Fibroblast of lung (primary cell): ENCODE data around the gene KRTAP4-1. TPM values are rescaled to one million over a fixed set of nuclear protein-coding genes. Genes with fewer than 3 reads are reported as not detected.
"Not testable (repeated sequence)": the region's sequence is repeated elsewhere in the genome, so short reads cannot be mapped to it uniquely, and the experiment has no call there.

Experiments used
- DNase-seq, 2 donors: peaks; one replicate each; pipeline versions ENCODE4 v3.0.0 to v3.0.0-alpha.2; 2010; ENCODE audit warnings: low read depth in 2 of 2
- H2AFZ ChIP-seq: 2 replicates; pipeline ENCODE4 v1.5.1; 2012; ENCODE audit warnings: low read length, control low read depth, inconsistent platforms
- H3K27ac ChIP-seq: 2 replicates; pipeline ENCODE4 v1.5.1; 2011; ENCODE audit warnings: low read length, control low read depth; ENCODE audit not compliant: insufficient read depth
- H3K27me3 ChIP-seq: 2 replicates; pipeline ENCODE4 v1.5.1; 2011; ENCODE audit warnings: mild to moderate bottlenecking, low read length; ENCODE audit not compliant: control insufficient read depth, insufficient read depth
- H3K36me3 ChIP-seq: 2 replicates; pipeline ENCODE4 v1.5.1; 2011; ENCODE audit warnings: low read length; ENCODE audit not compliant: control insufficient read depth, insufficient read depth
- H3K4me1 ChIP-seq: 2 replicates; pipeline ENCODE4 v1.5.1; 2011; ENCODE audit warnings: low read length; ENCODE audit not compliant: control insufficient read depth, insufficient read depth; ENCODE audit errors: extremely low read depth
- H3K4me2 ChIP-seq: 2 replicates; pipeline ENCODE4 v1.5.1; 2011; ENCODE audit warnings: low read length, control low read depth; ENCODE audit not compliant: insufficient read depth; ENCODE audit errors: extremely low read depth
- H3K4me3 ChIP-seq, 4 experiments: fragments of 200-600 bp in 1 of 4; sonication (generic) in 1 of 4; replicated peaks in 1 of 4; 2 replicates each; pipeline ENCODE4 v1.5.1; 2011 to 2016; ENCODE audit warnings: low read length in 4 of 4, low read depth in 3 of 4, mild to moderate bottlenecking in 3 of 4, control low read depth in 2 of 4, inconsistent platforms in 1 of 4, mixed read lengths in 1 of 4; ENCODE audit not compliant: insufficient read depth in 1 of 4; ENCODE audit errors: control extremely low read depth in 1 of 4
- H3K79me2 ChIP-seq: 2 replicates; pipeline ENCODE4 v1.5.1; 2012; ENCODE audit warnings: mild to moderate bottlenecking, low read length, inconsistent platforms; ENCODE audit not compliant: control insufficient read depth, insufficient read depth
- H3K9ac ChIP-seq: 2 replicates; pipeline ENCODE4 v1.5.1; 2011; ENCODE audit warnings: mild to moderate bottlenecking, low read length, control low read depth; ENCODE audit not compliant: insufficient read depth
- H3K9me3 ChIP-seq: 2 replicates; pipeline ENCODE4 v1.5.1; 2012; ENCODE audit warnings: low read depth, low read length; ENCODE audit not compliant: control insufficient read depth, insufficient read depth
- H4K20me1 ChIP-seq: 2 replicates; pipeline ENCODE4 v1.5.1; 2011; ENCODE audit warnings: low read length; ENCODE audit not compliant: control insufficient read depth, insufficient read depth; ENCODE audit errors: extremely low read depth
- CTCF ChIP-seq, 2 donors: IDR thresholded peaks in 1 of 2; conservative IDR thresholded peaks in 1 of 2; 1 replicate in 1 of 2; 2 replicates in 1 of 2; pipeline ENCODE4 v1.5.1; 2011 to 2012; ENCODE audit warnings: low read length in 2 of 2, control low read depth in 1 of 2, inconsistent platforms in 1 of 2, low read depth in 1 of 2, mild to moderate bottlenecking in 1 of 2
- EZH2 ChIP-seq: IDR thresholded peaks from 2 replicates; pipeline ENCODE4 v1.5.1; 2012; ENCODE audit warnings: low read length, control low read depth, mild to moderate bottlenecking; ENCODE audit errors: missing control alignments
- polyA plus RNA-seq, 2 donors: library from polyadenylated mRNA; depleted of rRNA in 1 of 2; stranded (reverse) in 1 of 2; unstranded in 1 of 2; fragments of >200 nt; gene quantifications; 2 replicates each; pipeline ENCODE4 v1.2.1, GENCODE V29; 2011 to 2012; ENCODE audit warnings: missing spikeins in 1 of 2
- total RNA-seq: library from RNA; depleted of rRNA; stranded (reverse); fragments of >200 nt; gene quantifications from 2 replicates; pipeline ENCODE4 v1.2.1, GENCODE V29; 2014

KRTAP4-1 gene
- total and polyA plus RNA-seq, 2 donors (not counting 1 experiment from before 2014, with no cell fraction given), result not detected

DNA sequence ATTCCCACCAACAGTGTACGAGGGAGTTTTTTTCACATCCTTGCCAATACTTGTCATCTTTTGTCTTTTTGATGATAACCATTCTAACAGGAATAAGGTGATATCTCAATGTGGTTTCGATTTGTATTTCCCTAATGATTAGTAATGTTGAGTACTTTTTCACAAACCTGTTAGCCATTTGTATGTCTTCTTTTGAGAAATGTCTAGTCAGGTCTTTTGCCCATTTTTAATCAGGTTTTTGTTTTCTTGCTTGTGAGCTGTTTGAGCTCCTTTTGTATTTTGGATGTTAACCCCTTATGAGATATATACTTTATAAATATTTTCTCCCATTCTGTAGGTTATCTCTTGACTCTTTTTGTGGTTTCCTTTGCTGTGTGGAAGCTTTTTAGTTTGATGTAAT is 33.2 kb downstream of the KRTAP4-1 start:
- Histone ChIP-seq H4K20me1 (no peaks in the 10 kb centered on the region), H3K4me1 (no peaks in the 10 kb centered on the region), H3K27me3 (no peaks in the 10 kb centered on the region)

DNA sequence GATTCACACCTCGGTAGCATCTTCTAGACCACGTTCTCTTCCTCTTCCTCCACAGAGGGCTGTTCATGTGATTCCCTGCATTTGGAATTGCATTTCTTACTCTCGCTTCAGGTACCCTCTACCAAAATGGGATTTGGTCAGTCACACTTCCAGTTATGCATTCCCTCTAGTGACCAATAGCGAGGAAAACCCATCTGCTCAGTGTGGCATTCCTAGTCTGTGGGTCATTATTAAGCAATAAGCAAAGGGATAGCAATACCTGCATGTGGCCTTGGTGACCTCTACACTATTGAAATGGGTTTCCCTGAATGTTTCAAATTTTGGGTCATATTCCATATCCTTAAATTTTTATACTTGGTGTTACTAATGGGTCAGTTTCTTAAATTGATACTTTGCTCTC is 34.7 kb downstream of the KRTAP4-1 start:
- H3K9me3 ChIP-seq, result no peaks in the 10 kb centered on the region
- no peak for DNase-seq
- H3K4me1 ChIP-seq, result no peaks in the 10 kb centered on the region
- no peak overlapping the region for H3K4me3 ChIP-seq
- H3K9ac ChIP-seq, result no peak overlapping the region
- no peak for TF ChIP-seq CTCF (conservative IDR thresholded peaks at IDR 0.05 in 1 of 2, IDR thresholded peaks at IDR 0.05 in 1 of 2; ENCODE audit: low read depth in 1 of 2, low read length in 2 of 2)
- TF ChIP-seq EZH2, result no peak
- no peak overlapping the region for H3K4me2 ChIP-seq
- no peaks in the 10 kb centered on the region for H4K20me1 ChIP-seq
- H3K27ac ChIP-seq, result no peak overlapping the region
- no peaks in the 10 kb centered on the region for H3K27me3 ChIP-seq
- no peaks in the 10 kb centered on the region for H3K36me3 ChIP-seq
- H2AFZ ChIP-seq, result no peak overlapping the region
- H3K79me2 ChIP-seq, result no peaks in the 10 kb centered on the region

More for the DNA sequence above, 33.2 kb downstream of the KRTAP4-1 start:
- H3K79me2 ChIP-seq, result no peaks in the 10 kb centered on the region
- no peak overlapping the region for H3K27ac ChIP-seq
- H3K9me3 ChIP-seq, result no peaks in the 10 kb centered on the region
- TF ChIP-seq EZH2 (no peak), CTCF (conservative IDR thresholded peaks at IDR 0.05 in 1 of 2, IDR thresholded peaks at IDR 0.05 in 1 of 2; ENCODE audit: low read depth in 1 of 2, low read length in 2 of 2) (no peak)
- H3K9ac ChIP-seq, result no peak overlapping the region
- H3K36me3 ChIP-seq, result no peaks in the 10 kb centered on the region
- no peak overlapping the region for H3K4me2 ChIP-seq
- no peak overlapping the region for H2AFZ ChIP-seq
- no peak for DNase-seq
- no peak overlapping the region for H3K4me3 ChIP-seq

DNA sequence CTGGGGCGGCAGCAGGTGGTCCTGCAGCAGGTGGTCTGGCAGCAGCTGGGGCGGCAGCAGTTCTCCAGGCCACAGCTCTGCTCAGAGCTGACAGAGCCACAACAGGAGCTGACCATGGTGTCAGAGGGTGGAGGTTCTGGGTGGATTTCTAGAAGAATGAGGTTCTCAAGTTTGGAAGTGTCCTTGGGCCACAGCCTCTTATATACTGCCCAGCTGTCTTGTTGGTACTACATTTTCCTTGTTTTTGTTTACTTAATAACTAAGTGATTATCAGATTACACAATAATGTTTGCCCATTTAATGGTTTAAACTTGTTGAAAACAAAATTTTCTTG is 35.1 kb downstream of the KRTAP4-1 start, which contains the start of gene KRTAP4-5:
TSS of gene KRTAP4-5 (minus strand) at position 174 of the 334 bp plus-strand sequence. CDS start at position 116, 58 bp downstream.
- H3K79me2 ChIP-seq, result no peaks in the 10 kb centered on the region
- DNase-seq, result no peak
- no peak within 1 kb of the TSS for H3K27ac ChIP-seq
- no peak within 1 kb of the TSS for H3K4me3 ChIP-seq
- no peaks in the 10 kb centered on the region for H3K4me1 ChIP-seq
- no peaks in the 10 kb centered on the region for H3K36me3 ChIP-seq
- H3K9me3 ChIP-seq, result no peaks in the 10 kb centered on the region
- no peaks in the 10 kb centered on the region for H4K20me1 ChIP-seq
- no peak within 1 kb of the TSS for H2AFZ ChIP-seq
- TF ChIP-seq CTCF (conservative IDR thresholded peaks at IDR 0.05 in 1 of 2, IDR thresholded peaks at IDR 0.05 in 1 of 2; ENCODE audit: low read depth in 1 of 2, low read length in 2 of 2) (no peak), EZH2 (no peak)
- no peak within 1 kb of the TSS for H3K4me2 ChIP-seq
- H3K27me3 ChIP-seq, result no peaks in the 10 kb centered on the region
- no peak within 1 kb of the TSS for H3K9ac ChIP-seq

- DNase-seq, result not testable (repeated sequence)
These were observed 35.6 kb downstream of the KRTAP4-1 start for GRCh38 chr17:41148971-41149651.

More at GRCh38 chr17:41148971-41149651, 35.6 kb downstream of the KRTAP4-1 start:
- H3K4me2 ChIP-seq, H3K4me1 ChIP-seq, H3K9me3 ChIP-seq, H3K36me3 ChIP-seq, H4K20me1 ChIP-seq, H3K9ac ChIP-seq, H3K27ac ChIP-seq, H3K4me3 ChIP-seq, H3K79me2 ChIP-seq, H2AFZ ChIP-seq, H3K27me3 ChIP-seq: not testable (repeated sequence)
